Activated CD4-positive, alpha-beta T cell treated with anti-CD3 and anti-CD28 coated beads for 48 hours (primary cell): ENCODE measurements around the gene RAX.
A peak's percentile ranks its signal among the peaks of the same experiment; 100 is the strongest.

ENCODE experiments used
- DNase-seq: peaks from one replicate; pipeline ENCODE4 v3.0.0-alpha.2; 2020

The RAX gene

GRCh38 chr18:59272891-59273758 is at the start of gene RAX:
Gene RAX (minus strand): TSS chr18:59273454. CDS start chr18:59273206, 248 bp downstream.
- DNase-seq: peak; percentile 59

GRCh38 chr18:59318460-59319050 is 45.3 kb upstream of the RAX start, which contains the start of gene CPLX4:
Gene CPLX4 (minus strand): TSS chr18:59318649. CDS start chr18:59318462, 187 bp downstream.
- no peak for DNase-seq

GRCh38 chr18:59311631-59312030 is 38.4 kb upstream of the RAX start:
- no peak for DNase-seq

GRCh38 chr18:59308938-59309260 is 35.6 kb upstream of the RAX start:
- DNase-seq: no peak

- DNase-seq: peak; percentile 76
These were observed 35.1 kb upstream of the RAX start for GRCh38 chr18:59308248-59308937.

GRCh38 chr18:59306640-59307039 is 33.4 kb upstream of the RAX start:
- no peak for DNase-seq

- DNase-seq: no peak
These were observed 32.0 kb upstream of the RAX start for GRCh38 chr18:59305295-59305694.

GRCh38 chr18:59303656-59304195 is 30.5 kb upstream of the RAX start:
- DNase-seq: no peak

GRCh38 chr18:59303006-59303405 is 29.8 kb upstream of the RAX start:
- no peak for DNase-seq

GRCh38 chr18:59301929-59302328 is 28.7 kb upstream of the RAX start:
- DNase-seq: no peak

GRCh38 chr18:59300676-59301285 is 27.5 kb upstream of the RAX start:
- peak; percentile 5 for DNase-seq

GRCh38 chr18:59298871-59299270 is 25.6 kb upstream of the RAX start:
- DNase-seq: no peak

GRCh38 chr18:59293317-59293716 is 20.1 kb upstream of the RAX start:
- no peak for DNase-seq

GRCh38 chr18:59286341-59286740 is 13.1 kb upstream of the RAX start:
- DNase-seq: no peak

GRCh38 chr18:59282341-59282740 is 9.1 kb upstream of the RAX start:
- no peak for DNase-seq

- no peak for DNase-seq
These were observed 6.5 kb upstream of the RAX start for GRCh38 chr18:59279722-59280121.

- DNase-seq: no peak
These were observed 5.9 kb upstream of the RAX start for GRCh38 chr18:59279193-59279592.

- DNase-seq: no peak
These were observed 5.5 kb upstream of the RAX start for GRCh38 chr18:59278793-59279192.

GRCh38 chr18:59276047-59276446 is 2.8 kb upstream of the RAX start:
- no peak for DNase-seq

- no peak for DNase-seq
These were observed 2.2 kb upstream of the RAX start for GRCh38 chr18:59275406-59275949.

- no peak for DNase-seq
These were observed 1.3 kb upstream of the RAX start for GRCh38 chr18:59274533-59274928.

- DNase-seq: no peak
These were observed 692 bp upstream of the RAX start for GRCh38 chr18:59273759-59274532.
